H1 (cell line): ENCODE results near the gene CHN2. TPM values are rescaled to one million over a fixed set of nuclear protein-coding genes. Genes with fewer than 3 reads are reported as not detected.

Experiments
- CBX5 ChIP-seq: fragments of 300-800, 300-1000 bp; sonication (generic); IDR thresholded peaks from 2 replicates; pipeline ENCODE4 v1.7.1; 2016; ENCODE audit warnings: antibody characterized with exemption, low read length, low read depth
- CEBPB ChIP-seq: IDR thresholded peaks from 2 replicates; pipeline ENCODE4 v1.6.1; 2012; ENCODE audit warnings: low read depth, low read length
- CTBP2 ChIP-seq: IDR thresholded peaks from 2 replicates; pipeline ENCODE4 v1.7.0; 2011; ENCODE audit warnings: borderline replicate concordance, mild to moderate bottlenecking, moderate library complexity, mixed read lengths, low read length; ENCODE audit not compliant: insufficient read depth, insufficient read length
- EP300 ChIP-seq, 2 experiments: IDR thresholded peaks; 1 replicate in 1 of 2; 2 replicates in 1 of 2; pipeline ENCODE4 v1.6.1; 2011 to 2012; ENCODE audit warnings: low read depth in 2 of 2, low read length in 2 of 2, mild to moderate bottlenecking in 2 of 2, borderline replicate concordance in 1 of 2, inconsistent platforms in 1 of 2, moderate library complexity in 1 of 2
- HDAC2 ChIP-seq, 2 experiments: fragments of 300-600 bp in 1 of 2; sonication (generic) in 1 of 2; IDR thresholded peaks; 2 replicates each; pipeline ENCODE4 v1.6.1; 2011 to 2012; ENCODE audit warnings: low read depth in 2 of 2, low read length in 2 of 2, mild to moderate bottlenecking in 2 of 2, moderate library complexity in 2 of 2, borderline replicate concordance in 1 of 2, inconsistent platforms in 1 of 2
- JUN ChIP-seq: IDR thresholded peaks from 2 replicates; pipeline ENCODE4 v1.6.1; 2011; ENCODE audit warnings: low read depth, mild to moderate bottlenecking, improper control_type of control experiment, low read length
- MAFK ChIP-seq: IDR thresholded peaks from 2 replicates; pipeline ENCODE4 v1.6.1; 2012; ENCODE audit warnings: low read depth, mild to moderate bottlenecking, improper control_type of control experiment, low read length
- NRF1 ChIP-seq: IDR thresholded peaks from 2 replicates; pipeline ENCODE4 v1.6.1; 2011; ENCODE audit warnings: mild to moderate bottlenecking, low read depth, low read length, improper control_type of control experiment
- POLR2A ChIP-seq, 2 experiments: IDR thresholded peaks; 1 replicate in 1 of 2; 2 replicates in 1 of 2; pipeline ENCODE4 v1.6.1; 2011; ENCODE audit warnings: low read depth in 2 of 2, low read length in 2 of 2, mild to moderate bottlenecking in 2 of 2; ENCODE audit errors: control extremely low read depth in 1 of 2
- polyA plus RNA-seq, 7 experiments: library from polyadenylated mRNA; depleted of rRNA in 3 of 7; stranded (reverse) in 5 of 7; unstranded in 2 of 7; fragments of >200 nt in 5 of 7; fragments of 200-250 nt in 2 of 7; gene quantifications; 1 replicate in 5 of 7; 2 replicates in 1 of 7; 4 replicates in 1 of 7; pipeline versions ENCODE4 v1.2.1 to v1.2.3, GENCODE V29; 2011 to 2013; ENCODE audit warnings: missing spikeins in 2 of 7, mixed read lengths in 2 of 7
- total RNA-seq: library from RNA; stranded (reverse); fragmentation: NEBNext Ultra II Directional; extraction: Animal tissue kit (Norgen Biotek cat#: 25700); gene quantifications from 2 replicates; pipeline ENCODE4 v1.2.1, GENCODE V29; 2021
- TF ChIP-seq, protein P1 (sequence below): fragments of 300-600 bp; sonication (generic); IDR thresholded peaks from 2 replicates; pipeline ENCODE4 v1.7.1; 2012; ENCODE audit warnings: low read length, moderate library complexity, mild to moderate bottlenecking, inconsistent platforms; ENCODE audit not compliant: insufficient replicate concordance

The CHN2 gene
- total and polyA plus RNA-seq, 2 of the 8 experiments (the other 6 are each of a cell fraction or from before 2014, with no cell fraction given), result 2.9 to 4.8 TPM

DNA sequence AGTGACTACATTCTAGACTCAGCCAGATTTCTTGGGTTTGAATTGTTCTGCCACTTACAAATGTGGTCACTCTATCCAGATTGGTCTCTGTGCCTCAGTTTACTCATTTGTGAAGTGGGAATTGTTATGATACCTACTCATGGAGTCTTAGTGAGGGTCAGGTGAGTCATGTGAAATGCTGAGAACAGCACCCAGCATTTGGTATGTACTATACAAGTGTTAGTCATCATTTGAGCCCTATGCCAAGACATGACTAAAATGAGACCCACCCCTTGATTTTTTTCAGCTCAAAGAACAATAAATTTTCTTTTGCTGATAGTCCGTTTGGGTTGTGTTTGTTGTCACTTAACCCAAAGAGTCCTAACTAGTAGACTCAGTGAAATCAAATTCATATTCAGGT is 92.8 kb downstream of the CHN2 start (continued):
- TF ChIP-seq, protein P1, sequence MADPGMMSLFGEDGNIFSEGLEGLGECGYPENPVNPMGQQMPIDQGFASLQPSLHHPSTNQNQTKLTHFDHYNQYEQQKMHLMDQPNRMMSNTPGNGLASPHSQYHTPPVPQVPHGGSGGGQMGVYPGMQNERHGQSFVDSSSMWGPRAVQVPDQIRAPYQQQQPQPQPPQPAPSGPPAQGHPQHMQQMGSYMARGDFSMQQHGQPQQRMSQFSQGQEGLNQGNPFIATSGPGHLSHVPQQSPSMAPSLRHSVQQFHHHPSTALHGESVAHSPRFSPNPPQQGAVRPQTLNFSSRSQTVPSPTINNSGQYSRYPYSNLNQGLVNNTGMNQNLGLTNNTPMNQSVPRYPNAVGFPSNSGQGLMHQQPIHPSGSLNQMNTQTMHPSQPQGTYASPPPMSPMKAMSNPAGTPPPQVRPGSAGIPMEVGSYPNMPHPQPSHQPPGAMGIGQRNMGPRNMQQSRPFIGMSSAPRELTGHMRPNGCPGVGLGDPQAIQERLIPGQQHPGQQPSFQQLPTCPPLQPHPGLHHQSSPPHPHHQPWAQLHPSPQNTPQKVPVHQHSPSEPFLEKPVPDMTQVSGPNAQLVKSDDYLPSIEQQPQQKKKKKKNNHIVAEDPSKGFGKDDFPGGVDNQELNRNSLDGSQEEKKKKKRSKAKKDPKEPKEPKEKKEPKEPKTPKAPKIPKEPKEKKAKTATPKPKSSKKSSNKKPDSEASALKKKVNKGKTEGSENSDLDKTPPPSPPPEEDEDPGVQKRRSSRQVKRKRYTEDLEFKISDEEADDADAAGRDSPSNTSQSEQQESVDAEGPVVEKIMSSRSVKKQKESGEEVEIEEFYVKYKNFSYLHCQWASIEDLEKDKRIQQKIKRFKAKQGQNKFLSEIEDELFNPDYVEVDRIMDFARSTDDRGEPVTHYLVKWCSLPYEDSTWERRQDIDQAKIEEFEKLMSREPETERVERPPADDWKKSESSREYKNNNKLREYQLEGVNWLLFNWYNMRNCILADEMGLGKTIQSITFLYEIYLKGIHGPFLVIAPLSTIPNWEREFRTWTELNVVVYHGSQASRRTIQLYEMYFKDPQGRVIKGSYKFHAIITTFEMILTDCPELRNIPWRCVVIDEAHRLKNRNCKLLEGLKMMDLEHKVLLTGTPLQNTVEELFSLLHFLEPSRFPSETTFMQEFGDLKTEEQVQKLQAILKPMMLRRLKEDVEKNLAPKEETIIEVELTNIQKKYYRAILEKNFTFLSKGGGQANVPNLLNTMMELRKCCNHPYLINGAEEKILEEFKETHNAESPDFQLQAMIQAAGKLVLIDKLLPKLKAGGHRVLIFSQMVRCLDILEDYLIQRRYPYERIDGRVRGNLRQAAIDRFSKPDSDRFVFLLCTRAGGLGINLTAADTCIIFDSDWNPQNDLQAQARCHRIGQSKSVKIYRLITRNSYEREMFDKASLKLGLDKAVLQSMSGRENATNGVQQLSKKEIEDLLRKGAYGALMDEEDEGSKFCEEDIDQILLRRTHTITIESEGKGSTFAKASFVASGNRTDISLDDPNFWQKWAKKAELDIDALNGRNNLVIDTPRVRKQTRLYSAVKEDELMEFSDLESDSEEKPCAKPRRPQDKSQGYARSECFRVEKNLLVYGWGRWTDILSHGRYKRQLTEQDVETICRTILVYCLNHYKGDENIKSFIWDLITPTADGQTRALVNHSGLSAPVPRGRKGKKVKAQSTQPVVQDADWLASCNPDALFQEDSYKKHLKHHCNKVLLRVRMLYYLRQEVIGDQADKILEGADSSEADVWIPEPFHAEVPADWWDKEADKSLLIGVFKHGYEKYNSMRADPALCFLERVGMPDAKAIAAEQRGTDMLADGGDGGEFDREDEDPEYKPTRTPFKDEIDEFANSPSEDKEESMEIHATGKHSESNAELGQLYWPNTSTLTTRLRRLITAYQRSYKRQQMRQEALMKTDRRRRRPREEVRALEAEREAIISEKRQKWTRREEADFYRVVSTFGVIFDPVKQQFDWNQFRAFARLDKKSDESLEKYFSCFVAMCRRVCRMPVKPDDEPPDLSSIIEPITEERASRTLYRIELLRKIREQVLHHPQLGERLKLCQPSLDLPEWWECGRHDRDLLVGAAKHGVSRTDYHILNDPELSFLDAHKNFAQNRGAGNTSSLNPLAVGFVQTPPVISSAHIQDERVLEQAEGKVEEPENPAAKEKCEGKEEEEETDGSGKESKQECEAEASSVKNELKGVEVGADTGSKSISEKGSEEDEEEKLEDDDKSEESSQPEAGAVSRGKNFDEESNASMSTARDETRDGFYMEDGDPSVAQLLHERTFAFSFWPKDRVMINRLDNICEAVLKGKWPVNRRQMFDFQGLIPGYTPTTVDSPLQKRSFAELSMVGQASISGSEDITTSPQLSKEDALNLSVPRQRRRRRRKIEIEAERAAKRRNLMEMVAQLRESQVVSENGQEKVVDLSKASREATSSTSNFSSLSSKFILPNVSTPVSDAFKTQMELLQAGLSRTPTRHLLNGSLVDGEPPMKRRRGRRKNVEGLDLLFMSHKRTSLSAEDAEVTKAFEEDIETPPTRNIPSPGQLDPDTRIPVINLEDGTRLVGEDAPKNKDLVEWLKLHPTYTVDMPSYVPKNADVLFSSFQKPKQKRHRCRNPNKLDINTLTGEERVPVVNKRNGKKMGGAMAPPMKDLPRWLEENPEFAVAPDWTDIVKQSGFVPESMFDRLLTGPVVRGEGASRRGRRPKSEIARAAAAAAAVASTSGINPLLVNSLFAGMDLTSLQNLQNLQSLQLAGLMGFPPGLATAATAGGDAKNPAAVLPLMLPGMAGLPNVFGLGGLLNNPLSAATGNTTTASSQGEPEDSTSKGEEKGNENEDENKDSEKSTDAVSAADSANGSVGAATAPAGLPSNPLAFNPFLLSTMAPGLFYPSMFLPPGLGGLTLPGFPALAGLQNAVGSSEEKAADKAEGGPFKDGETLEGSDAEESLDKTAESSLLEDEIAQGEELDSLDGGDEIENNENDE, result no peak
- TF ChIP-seq EP300 (IDR thresholded peaks at IDR 0.05; ENCODE audit: borderline replicate concordance in 1 of 2, low read depth in 2 of 2, low read length in 2 of 2) (no peak), POLR2A (IDR thresholded peaks at IDR 0.05; ENCODE audit: control extremely low read depth in 1 of 2, low read depth in 2 of 2, low read length in 2 of 2) (no peak), CBX5 (no peak), NRF1 (no peak), MAFK (no peak), JUN (no peak), HDAC2 (IDR thresholded peaks at IDR 0.05; ENCODE audit: borderline replicate concordance in 1 of 2, low read depth in 2 of 2, low read length in 2 of 2) (no peak), CTBP2 (no peak), CEBPB (no peak)
- TF ChIP-seq, all 59 proteins: peak for 0
